LNCAP (cell line): ENCODE results near the gene EOGT.

Experiments
- TF ChIP-seq, protein P1 (sequence below): fragments of 450-650 bp; IDR thresholded peaks from 2 replicates; pipeline ENCODE4 v1.5.1; 2017; ENCODE audit warnings: mild to moderate bottlenecking

EOGT gene

DNA sequence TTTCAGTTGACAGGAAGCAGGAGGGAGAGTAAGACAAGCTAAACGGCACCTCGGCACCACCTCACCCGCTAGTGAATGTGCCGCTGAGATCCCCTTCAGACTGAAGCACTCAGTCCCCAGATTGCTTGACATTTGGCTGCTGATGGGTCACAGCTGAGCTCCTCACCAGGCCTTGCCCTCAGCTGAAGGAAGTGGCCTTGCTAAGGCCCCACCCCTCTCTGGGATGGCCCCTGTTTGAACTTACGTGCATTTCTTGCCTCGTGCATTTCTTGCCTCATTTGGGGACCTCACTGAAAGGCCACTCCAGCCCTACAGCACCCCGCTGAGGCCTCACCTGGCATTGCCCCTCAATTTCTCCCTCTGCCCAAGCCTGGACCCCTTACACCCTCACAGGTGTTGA is 39.8 kb downstream of the EOGT start:
- TF ChIP-seq, protein P1, sequence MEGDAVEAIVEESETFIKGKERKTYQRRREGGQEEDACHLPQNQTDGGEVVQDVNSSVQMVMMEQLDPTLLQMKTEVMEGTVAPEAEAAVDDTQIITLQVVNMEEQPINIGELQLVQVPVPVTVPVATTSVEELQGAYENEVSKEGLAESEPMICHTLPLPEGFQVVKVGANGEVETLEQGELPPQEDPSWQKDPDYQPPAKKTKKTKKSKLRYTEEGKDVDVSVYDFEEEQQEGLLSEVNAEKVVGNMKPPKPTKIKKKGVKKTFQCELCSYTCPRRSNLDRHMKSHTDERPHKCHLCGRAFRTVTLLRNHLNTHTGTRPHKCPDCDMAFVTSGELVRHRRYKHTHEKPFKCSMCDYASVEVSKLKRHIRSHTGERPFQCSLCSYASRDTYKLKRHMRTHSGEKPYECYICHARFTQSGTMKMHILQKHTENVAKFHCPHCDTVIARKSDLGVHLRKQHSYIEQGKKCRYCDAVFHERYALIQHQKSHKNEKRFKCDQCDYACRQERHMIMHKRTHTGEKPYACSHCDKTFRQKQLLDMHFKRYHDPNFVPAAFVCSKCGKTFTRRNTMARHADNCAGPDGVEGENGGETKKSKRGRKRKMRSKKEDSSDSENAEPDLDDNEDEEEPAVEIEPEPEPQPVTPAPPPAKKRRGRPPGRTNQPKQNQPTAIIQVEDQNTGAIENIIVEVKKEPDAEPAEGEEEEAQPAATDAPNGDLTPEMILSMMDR: no peak

DNA sequence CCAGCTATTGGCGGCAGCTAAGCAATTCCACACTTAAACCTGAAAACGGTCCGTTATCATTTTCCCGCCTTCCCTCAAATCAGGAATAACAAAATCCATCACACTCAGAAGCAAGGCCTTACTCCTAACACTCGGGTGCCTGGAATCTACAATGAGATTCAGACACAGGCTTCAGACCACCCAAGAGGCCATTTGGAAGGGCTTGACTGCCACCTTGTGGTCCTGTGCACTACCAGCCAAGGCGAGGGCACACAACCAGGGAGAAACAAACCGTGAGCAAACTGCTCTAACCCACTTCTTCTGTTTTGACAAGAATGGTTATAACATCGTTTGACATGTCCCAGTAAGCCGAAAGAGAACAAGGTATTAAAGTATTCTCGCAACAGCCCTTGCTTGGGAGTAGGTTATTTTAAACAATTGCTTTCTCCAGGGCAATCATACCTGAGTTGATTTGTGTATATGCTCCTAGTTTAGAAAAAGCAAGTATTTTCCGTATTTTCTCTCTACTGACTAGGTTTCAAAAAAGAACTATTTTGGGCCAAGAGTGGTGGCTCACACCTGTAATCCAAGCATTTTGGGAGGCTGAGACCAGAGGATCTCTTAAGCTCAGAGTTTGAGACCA is 41.0 kb downstream of the EOGT start:
- TF ChIP-seq, protein P1: peak; percentile 91

DNA sequence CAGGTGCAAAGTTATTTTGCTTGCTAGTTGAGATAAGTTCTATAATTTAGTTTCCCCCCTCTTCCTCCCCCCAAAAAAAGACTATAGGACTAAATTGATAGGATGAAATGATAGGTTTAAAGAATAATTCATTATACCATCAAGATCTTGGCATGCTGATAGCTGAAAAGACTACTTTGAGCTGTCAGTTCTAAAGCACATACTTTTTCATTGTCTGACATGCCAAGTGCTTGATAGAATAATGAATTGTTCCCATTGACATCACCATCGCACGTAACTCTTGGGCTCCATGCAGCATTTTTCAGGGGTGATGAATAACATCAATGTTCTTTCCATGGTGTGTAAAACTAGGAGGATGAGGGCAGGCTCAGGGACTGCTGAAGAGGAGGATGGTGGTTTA is 48.8 kb downstream of the EOGT start:
- TF ChIP-seq, protein P1: no peak

DNA sequence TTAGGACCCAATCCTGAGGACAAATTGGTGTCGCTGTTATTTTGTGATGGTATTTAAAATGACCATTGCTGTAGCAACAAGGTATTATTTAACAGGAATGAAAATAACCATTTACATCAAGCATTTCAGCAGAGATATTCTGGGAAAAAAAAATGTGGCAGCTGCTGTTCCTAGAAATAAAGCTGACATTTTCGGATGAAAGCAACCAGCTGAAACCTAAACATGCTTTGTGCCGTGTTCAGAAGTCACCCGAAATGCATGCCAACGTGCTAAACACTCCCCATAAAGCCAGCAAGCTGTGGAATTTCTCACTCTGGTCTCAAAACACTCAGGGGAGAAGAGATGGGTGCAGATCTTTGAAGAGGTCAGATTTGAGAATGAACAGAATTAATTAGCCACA is 49.6 kb downstream of the EOGT start:
- TF ChIP-seq, protein P1: no peak

DNA sequence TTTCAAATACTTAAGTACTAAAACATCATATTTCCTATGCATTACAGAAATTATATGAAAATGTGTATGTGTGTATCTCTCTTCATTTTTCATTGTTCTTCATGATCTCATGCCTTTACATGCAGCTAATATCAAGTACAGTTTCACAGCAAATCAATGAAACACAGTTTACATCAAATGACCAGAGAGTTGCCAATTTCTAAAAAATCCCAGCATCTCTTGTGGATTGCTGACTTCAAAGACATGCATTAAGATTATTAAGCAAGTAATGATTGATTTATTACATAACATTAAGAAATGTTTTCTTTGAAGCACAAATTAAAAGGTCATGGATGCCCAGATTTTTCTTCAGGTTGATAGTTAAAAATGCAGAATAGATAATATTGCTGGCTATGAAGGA is 50.1 kb downstream of the EOGT start:
- TF ChIP-seq, protein P1: no peak

DNA sequence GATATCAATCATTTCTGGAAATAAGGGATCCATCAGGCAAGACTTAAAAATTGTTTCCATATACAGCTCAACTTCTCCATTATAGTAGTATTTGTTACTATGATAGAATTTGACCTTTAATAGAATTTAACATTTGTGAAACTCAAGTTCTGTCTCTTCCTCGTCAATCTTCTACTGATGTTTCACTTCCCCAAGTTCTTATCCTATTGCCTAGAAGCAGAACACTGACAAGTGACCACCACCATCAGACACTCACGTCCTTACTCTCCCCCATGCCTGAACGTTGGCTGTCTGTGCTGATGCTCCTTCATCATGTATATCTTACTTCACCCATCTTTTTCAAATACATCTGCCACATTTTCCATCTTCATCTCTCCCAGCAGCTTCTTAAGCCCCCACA is 54.6 kb downstream of the EOGT start:
- TF ChIP-seq, protein P1: no peak

DNA sequence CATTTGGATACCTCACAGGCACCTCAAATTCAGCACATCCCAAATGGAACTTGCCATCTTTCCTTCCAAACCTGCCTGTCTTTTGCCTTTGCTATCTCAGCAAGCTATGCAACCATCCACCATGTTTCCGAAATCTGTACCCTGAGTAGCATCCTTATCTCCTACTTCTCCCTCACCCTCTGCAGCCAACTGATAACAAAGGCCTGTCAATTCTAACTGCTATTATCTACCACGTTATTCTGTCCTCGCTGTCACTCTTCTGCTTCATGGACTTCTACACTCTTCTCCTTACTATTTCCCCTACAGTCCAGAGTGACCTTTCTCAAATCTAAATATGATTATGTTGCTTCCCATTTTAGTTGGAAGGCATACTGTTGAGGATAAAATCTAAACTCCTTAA is 55.6 kb downstream of the EOGT start:
- TF ChIP-seq, protein P1: no peak
